PFSK-1 (cell line): ENCODE results near the gene FCN2.

ENCODE experiments used
- POLR2AphosphoS5 ChIP-seq: IDR thresholded peaks from 2 replicates; pipeline ENCODE4 v1.6.1; 2012; ENCODE audit warnings: low read depth, mild to moderate bottlenecking, control low read depth, low read length, moderate library complexity
- TAF1 ChIP-seq: IDR thresholded peaks from 2 replicates; pipeline ENCODE4 v1.6.1; 2012; ENCODE audit warnings: low read length, control low read depth, borderline replicate concordance; ENCODE audit not compliant: insufficient read depth

DNA sequence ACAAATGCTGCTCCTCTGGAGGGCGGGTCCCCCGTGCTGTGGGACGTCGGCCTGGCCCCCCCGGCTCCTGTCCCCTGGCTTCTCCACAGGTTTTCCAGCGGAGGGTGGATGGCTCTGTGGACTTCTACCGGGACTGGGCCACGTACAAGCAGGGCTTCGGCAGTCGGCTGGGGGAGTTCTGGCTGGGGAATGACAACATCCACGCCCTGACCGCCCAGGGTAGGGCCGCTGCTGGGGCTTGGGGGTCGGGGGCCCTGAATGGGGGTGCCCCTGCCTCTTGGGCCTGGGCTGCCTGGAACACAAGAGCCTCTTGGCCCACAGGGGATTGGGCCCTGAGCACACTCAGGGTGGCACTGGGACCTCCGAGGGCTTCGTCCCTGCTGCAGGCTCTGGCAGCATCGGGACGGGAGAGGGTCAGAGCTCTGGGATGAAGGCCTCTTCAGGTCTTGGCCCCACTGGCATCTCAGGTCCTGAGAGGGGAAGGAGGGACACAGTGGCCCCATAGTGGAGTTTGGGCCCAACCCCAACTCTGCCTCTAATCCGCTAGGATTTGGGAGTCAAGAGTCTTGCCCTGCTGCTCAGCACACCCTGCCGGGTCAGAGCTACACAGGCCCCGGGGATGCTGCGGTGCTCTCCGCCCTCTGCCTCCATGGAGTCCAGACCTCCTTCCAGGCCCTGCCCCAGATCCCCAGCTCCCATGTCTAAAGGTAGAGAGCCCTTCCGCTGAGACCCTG lies 5.2 kb downstream of the FCN2 start:
- no peak for TF ChIP-seq POLR2AphosphoS5
- TF ChIP-seq TAF1, result no peak
